Kidney (tissue), 14 donors: ENCODE results near the gene VAT1. TPM values are rescaled to one million over a fixed set of nuclear protein-coding genes. Genes with fewer than 3 reads are reported as not detected.

Experiments used
- DNase-seq, 5 donors: peaks; one replicate each; pipeline ENCODE4 v3.0.0-alpha.2; 2013 to 2020
- FAIRE-seq: peaks from 2 replicates; lab custom pipeline; 2012; peaks lifted over from hg19 to GRCh38; lab: Jason Lieb, UNC
- H3K27ac ChIP-seq, 2 donors: one replicate each; pipeline ENCODE4 v1.7.0; 2013; ENCODE audit warnings: low read depth in 2 of 2, low read length in 2 of 2, inconsistent platforms in 1 of 2
- H3K27me3 ChIP-seq: one replicate; pipeline ENCODE4 v1.7.1; 2013; ENCODE audit warnings: low read length, inconsistent platforms; ENCODE audit not compliant: control insufficient read depth, insufficient read depth
- H3K36me3 ChIP-seq, 3 donors: one replicate each; pipeline versions ENCODE4 v1.7.0 to v1.7.1; 2013; ENCODE audit warnings: low read length in 3 of 3, control low read depth in 1 of 3, inconsistent platforms in 1 of 3; ENCODE audit not compliant: insufficient read depth in 3 of 3, control insufficient read depth in 2 of 3
- H3K4me1 ChIP-seq, 3 donors: one replicate each; pipeline versions ENCODE4 v1.7.0 to v1.7.1; 2013; ENCODE audit warnings: low read length in 3 of 3, inconsistent platforms in 1 of 3, low read depth in 1 of 3; ENCODE audit not compliant: control insufficient read depth in 2 of 3, insufficient read depth in 2 of 3
- H3K4me3 ChIP-seq, 3 donors: one replicate each; pipeline versions ENCODE4 v1.7.0 to v1.8.1; 2013; ENCODE audit warnings: low read length in 3 of 3, control low read depth in 1 of 3, inconsistent platforms in 1 of 3
- H3K9ac ChIP-seq, 3 donors: one replicate each; pipeline versions ENCODE4 v1.7.0 to v1.7.1; 2013; ENCODE audit warnings: low read length in 3 of 3, control low read depth in 1 of 3, inconsistent platforms in 1 of 3
- H3K9me3 ChIP-seq, 3 donors: one replicate each; pipeline versions ENCODE4 v1.7.0 to v1.7.1; 2013; ENCODE audit warnings: low read length in 3 of 3, control low read depth in 1 of 3, inconsistent platforms in 1 of 3; ENCODE audit not compliant: control insufficient read depth in 2 of 3, insufficient read depth in 1 of 3
- intact Hi-C: fragments of 100-400 bp; cut with DNase I; formaldehyde crosslinking; loops from one replicate; pipeline ENCODE4 v1.11.1; 2022
- polyA plus RNA-seq: library from polyadenylated mRNA; stranded (reverse); fragments of 350-450 nt; fragmentation: Illumina TruSeq; extraction: RNeasy Lipid Tissue Mini Kit (QIAGEN cat#74804); gene quantifications from one replicate; pipeline ENCODE4 v1.2.3, GENCODE V29; 2014; ENCODE audit warnings: low read depth, low replicate concordance; ENCODE audit not compliant: insufficient read depth
- total RNA-seq: library from RNA; stranded (reverse); fragmentation: NEBNext Ultra II Directional; extraction: Animal tissue kit (Norgen Biotek cat#: 25700); gene quantifications from one replicate; pipeline ENCODE4 v1.2.1, GENCODE V29; 2021
- TF ChIP-seq, protein P1 (sequence below): IDR thresholded peaks from 3 replicates; pipeline ENCODE4 v1.5.1; 2012; ENCODE audit warnings: mild to moderate bottlenecking, moderate library complexity, borderline replicate concordance; ENCODE audit not compliant: insufficient read depth; ENCODE audit errors: extremely low read depth
- donor health status: control.
- donor health status: control.
- donor health status: control.
- donor health status: control.
- donor health status: control.
- donor health status: DM: yes; HTN: yes; CAD: no.
- donor health status: Normal renal cell carcinoma (clear cell type).

The VAT1 gene
- total and polyA plus RNA-seq, 2 donors from 2014 or later: 119 to 133 TPM

DNA sequence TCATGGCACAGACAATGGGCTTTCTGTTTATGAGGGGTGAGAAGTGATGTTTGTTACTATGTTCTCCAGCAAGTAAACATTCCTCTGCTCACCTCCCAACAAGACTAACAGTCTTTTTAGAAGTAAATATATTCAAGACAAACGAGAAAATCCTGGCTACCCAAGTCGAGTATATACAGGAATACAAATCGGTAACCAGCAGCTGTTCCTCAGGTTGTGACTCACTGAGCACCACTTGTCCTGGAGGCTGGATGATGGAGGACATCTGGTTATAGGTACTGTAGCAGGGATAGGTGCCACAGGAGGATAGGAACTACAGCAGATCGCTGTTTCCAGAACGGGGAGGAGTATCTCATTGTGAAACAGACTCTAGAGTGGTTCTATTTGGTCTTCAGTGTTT, 29.3 kb downstream of the VAT1 start:
- no peak overlapping the region for H3K9ac ChIP-seq
- no peaks in the 10 kb centered on the region for H3K27me3 ChIP-seq
- H3K4me1 ChIP-seq: peaks cover 3 to 4% (median 3%) of the 10 kb centered on the region in 3 donors
- no peaks in the 10 kb centered on the region for H3K9me3 ChIP-seq
- FAIRE-seq: no peak
- TF ChIP-seq, protein P1, sequence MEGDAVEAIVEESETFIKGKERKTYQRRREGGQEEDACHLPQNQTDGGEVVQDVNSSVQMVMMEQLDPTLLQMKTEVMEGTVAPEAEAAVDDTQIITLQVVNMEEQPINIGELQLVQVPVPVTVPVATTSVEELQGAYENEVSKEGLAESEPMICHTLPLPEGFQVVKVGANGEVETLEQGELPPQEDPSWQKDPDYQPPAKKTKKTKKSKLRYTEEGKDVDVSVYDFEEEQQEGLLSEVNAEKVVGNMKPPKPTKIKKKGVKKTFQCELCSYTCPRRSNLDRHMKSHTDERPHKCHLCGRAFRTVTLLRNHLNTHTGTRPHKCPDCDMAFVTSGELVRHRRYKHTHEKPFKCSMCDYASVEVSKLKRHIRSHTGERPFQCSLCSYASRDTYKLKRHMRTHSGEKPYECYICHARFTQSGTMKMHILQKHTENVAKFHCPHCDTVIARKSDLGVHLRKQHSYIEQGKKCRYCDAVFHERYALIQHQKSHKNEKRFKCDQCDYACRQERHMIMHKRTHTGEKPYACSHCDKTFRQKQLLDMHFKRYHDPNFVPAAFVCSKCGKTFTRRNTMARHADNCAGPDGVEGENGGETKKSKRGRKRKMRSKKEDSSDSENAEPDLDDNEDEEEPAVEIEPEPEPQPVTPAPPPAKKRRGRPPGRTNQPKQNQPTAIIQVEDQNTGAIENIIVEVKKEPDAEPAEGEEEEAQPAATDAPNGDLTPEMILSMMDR: no peak
- peaks cover 7 to 37% (median 32%) of the 10 kb centered on the region in 3 donors for H3K36me3 ChIP-seq
- H3K27ac ChIP-seq: no peak overlapping the region
- DNase-seq: no peak
- H3K4me3 ChIP-seq: no peak overlapping the region
- intact Hi-C loops: no loop called here

DNA sequence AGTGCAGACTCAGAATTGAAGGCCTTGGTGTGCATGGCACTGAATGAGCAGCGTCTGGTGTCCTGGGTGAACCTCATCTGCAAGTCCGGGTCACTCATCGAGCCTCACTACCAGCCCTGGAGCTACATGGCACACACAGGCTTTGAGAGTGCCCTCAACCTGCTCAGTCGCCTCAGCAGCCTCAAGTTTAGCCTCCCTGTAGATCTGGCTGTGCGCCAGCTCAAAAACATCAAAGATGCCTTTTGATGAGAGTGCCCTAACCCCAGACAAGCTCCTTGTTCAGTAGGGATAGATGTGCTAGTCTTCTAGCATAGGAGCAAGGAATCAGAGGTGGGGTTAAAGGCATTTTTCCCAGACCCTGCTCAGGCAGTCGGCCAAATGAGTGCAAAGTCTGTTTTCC, 30.7 kb downstream of the VAT1 start:
- Histone ChIP-seq H3K27ac (no peak overlapping the region), H3K9ac (no peak overlapping the region), H3K9me3 (no peaks in the 10 kb centered on the region), H3K4me1 (no peaks in the 10 kb centered on the region), H3K36me3 (peaks cover 7 to 41% (median 36%) of the 10 kb centered on the region in 3 donors), H3K4me3 (no peak overlapping the region), H3K27me3 (no peaks in the 10 kb centered on the region)
- DNase-seq (no peak), FAIRE-seq (no peak)
- TF ChIP-seq, protein P1: no peak
- intact Hi-C loops: no loop called here

DNA sequence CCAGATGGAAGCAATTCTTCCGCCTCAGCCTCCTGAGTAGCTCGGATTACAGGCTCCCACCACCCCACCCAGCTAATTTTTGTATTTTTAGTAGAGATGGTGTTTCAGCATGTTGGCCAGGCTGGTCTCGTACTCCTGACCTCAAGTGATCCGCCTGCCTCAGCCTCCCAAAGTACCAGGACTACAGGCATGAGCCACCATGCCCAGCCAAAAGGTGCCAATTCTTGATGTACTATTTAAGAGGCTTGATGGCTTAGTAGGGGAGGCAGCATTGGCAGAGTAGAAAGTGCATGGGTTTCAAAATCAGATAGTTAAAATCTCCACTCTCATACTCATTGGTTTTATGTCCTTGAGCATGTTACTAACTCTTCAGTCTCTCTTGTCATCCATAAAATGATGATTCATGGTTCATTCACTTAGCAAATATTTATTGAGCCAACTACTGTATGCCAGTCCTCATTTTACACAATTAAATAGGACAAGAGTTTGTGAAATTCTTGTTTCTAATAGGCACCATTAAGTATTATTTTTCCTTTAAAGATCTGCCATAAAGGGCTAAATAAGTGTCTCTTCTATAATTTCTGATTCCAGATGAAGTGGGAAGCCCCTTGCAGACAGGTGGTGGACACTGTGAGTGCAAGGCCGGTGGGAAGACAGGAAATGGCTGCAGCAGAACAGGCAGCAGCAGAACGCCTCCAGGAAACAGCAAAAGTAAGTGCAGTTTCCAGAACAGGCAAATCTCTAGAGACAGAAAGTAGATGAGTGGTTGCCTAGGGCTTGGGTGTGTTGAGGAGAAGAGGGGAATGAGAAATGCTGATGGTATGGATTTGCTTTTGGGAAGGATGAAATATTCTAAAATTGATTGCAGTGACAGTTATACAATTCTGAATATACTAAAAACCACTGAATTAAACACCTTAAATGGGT, 32.2 kb downstream of the VAT1 start:
- TF ChIP-seq, protein P1: no peak
- intact Hi-C loops: no loop called here
- no peak for FAIRE-seq
- H3K4me1 ChIP-seq: no peaks in the 10 kb centered on the region
- H3K27me3 ChIP-seq: no peaks in the 10 kb centered on the region
- peaks cover 7 to 41% (median 37%) of the 10 kb centered on the region in 3 donors for H3K36me3 ChIP-seq
- H3K27ac ChIP-seq: no peak overlapping the region
- no peaks in the 10 kb centered on the region for H3K9me3 ChIP-seq
- H3K9ac ChIP-seq: no peak overlapping the region
- H3K4me3 ChIP-seq: no peak overlapping the region
- no peak for DNase-seq
